ENCODE results near the gene CD109. TPM values are rescaled to one million over a fixed set of nuclear protein-coding genes. Genes with fewer than 3 reads are reported as not detected.
"Not testable (repeated sequence)": the region's sequence is repeated elsewhere in the genome, so short reads cannot be mapped to it uniquely, and the experiment has no call there.

Gene CD109
- total and polyA plus RNA-seq, 8 donors = 0.23 to 2.6 (median 0.52) TPM

DNA sequence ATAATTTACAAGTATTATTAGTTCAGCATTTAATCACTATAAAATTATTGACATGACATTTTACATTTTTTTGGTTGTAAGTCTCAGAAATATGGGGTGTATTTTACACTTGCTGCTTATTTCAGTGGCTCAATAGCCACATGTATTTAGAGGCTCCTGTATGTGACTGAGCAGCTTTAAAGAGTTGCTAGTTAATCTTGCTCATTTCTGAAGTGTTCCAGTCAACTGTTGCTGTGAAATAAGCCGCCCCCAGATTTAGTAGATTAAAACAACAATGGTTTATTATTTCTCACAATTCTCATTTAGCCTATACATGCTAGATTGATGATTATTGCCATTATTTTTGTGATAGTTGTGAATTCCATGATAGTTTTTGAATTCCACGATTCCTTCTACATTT, 23.0 kb downstream of the CD109 start:
- Histone ChIP-seq H3K4me3 (no peak overlapping the region), H3K27ac (no peak overlapping the region), H3K36me3 (no peaks in the 10 kb centered on the region), H3K4me1 (no peaks in the 10 kb centered on the region), H3K9me3 (no peaks in the 10 kb centered on the region), H3K27me3 (no peaks in the 10 kb centered on the region)
- intact Hi-C loops (cut with DNase I) = no loop called here
- FAIRE-seq (no peak), DNase-seq (no peak), ATAC-seq (no peak)
- TF ChIP-seq, protein P1, sequence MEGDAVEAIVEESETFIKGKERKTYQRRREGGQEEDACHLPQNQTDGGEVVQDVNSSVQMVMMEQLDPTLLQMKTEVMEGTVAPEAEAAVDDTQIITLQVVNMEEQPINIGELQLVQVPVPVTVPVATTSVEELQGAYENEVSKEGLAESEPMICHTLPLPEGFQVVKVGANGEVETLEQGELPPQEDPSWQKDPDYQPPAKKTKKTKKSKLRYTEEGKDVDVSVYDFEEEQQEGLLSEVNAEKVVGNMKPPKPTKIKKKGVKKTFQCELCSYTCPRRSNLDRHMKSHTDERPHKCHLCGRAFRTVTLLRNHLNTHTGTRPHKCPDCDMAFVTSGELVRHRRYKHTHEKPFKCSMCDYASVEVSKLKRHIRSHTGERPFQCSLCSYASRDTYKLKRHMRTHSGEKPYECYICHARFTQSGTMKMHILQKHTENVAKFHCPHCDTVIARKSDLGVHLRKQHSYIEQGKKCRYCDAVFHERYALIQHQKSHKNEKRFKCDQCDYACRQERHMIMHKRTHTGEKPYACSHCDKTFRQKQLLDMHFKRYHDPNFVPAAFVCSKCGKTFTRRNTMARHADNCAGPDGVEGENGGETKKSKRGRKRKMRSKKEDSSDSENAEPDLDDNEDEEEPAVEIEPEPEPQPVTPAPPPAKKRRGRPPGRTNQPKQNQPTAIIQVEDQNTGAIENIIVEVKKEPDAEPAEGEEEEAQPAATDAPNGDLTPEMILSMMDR (IDR thresholded peaks at IDR 0.05) = no peak
- 59 to 68% methylated on average over 2 of the region's 2 CpGs for WGBS, 2 donors

DNA sequence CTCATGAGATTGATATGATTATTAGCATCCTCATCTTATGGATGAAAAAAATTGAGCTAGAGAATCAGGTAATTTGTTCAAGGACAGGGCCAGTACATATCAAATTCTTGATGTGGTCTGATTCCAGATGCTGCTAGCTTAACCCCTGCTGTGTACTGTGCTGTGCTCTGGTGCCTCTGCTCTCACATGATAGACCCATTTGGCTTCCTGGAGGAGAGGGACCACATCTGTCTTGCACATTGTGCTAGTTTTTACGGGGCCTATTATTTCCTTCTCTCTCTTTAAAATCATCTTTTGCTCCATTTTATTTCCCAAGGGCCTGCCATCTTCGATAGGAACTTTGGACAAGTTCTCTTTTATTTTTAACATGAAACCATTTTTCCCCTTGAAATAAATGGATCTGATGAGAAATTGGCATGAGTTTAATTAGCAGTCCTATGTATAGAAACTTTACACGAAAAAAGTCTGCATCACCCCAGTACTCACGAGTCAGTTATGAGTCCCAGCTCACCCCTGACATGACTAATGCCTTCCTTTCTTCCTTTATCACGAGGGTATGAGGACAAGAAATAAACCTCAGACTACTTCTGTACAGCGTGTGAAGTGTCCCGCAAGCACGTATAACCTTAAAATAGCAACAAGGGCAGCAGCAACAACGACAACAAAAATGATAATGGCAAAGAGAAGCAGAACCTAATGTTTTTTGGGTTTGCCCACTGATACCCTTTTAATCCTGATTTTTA, 26.5 kb downstream of the CD109 start:
- WGBS, 2 donors = 53 to 61% methylated on average over 9 of the region's 9 CpGs
- no peaks in the 10 kb centered on the region for H3K36me3 ChIP-seq
- ATAC-seq = peak in 1 of 4 donors; percentile 42
- no peak for FAIRE-seq
- TF ChIP-seq, protein P1 (IDR thresholded peaks at IDR 0.05) = no peak
- H3K27ac ChIP-seq = no peak overlapping the region
- H3K4me1 ChIP-seq = no peaks in the 10 kb centered on the region
- no peak for DNase-seq
- H3K27me3 ChIP-seq = no peaks in the 10 kb centered on the region
- no peak overlapping the region for H3K4me3 ChIP-seq
- H3K9me3 ChIP-seq = no peaks in the 10 kb centered on the region
- intact Hi-C loops (cut with DNase I) = loop anchor here in 1 of 3 donors (10.0 kb wide), 1 partner anchor 1482 kb away; the partner anchor contains the start of gene COL12A1

DNA sequence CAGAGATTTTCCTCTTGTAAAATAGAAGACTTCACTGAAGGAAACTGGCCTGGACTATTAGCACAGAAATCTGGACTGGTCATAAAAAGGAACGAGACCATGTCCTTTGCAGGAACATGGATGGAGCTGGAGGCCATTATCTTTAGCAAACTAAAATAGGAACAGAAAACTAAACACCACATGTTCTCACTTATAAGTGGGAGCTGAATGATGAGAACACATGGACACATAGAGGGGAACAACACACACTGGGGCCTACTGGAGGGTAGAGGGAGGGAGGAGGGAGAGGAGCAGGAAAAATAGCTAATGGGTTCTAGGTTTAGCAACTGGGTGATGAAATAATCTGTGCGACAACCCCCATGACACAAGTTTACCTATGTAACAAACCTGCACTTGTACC, 27.5 kb downstream of the CD109 start:
- not testable (repeated sequence) for H3K36me3 ChIP-seq, FAIRE-seq, H3K27ac ChIP-seq, H3K4me1 ChIP-seq, H3K27me3 ChIP-seq, H3K9me3 ChIP-seq, H3K4me3 ChIP-seq, ATAC-seq, DNase-seq
- intact Hi-C loops (cut with DNase I) = loop anchor here in 1 of 3 donors (10.0 kb wide), 1 partner anchor 1481 kb away; the partner anchor contains the start of gene COL12A1
- 83 to 92% methylated on average over 2 of the region's 2 CpGs for WGBS, 2 donors

DNA sequence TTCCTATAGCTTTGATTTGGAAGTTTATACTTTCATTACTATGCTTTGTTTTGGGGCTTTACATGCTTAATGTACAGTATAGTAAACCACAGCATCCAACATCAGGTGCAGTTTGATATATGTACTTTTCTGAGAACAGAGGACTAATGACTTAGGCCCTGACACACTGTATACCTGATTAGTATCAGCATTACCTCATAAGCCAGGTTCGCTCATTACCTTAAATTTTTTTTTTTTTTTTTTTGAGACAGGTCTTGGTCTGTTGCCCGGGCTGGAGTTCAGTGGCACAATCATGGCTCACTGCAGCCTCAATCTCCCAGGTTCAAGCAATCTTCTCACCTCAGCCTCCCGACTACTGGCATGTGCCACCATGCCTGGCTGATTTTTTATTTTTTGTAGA, 28.4 kb downstream of the CD109 start:
- Histone ChIP-seq H3K9me3 (no peaks in the 10 kb centered on the region), H3K4me1 (no peaks in the 10 kb centered on the region), H3K4me3 (no peak overlapping the region), H3K27ac (no peak overlapping the region), H3K27me3 (no peaks in the 10 kb centered on the region), H3K36me3 (no peaks in the 10 kb centered on the region)
- intact Hi-C loops (cut with DNase I) = loop anchor here in 1 of 3 donors (10.0 kb wide), 1 partner anchor 1480 kb away; the partner anchor contains the start of gene COL12A1
- DNase-seq = no peak
- 81 to 84% methylated on average over 3 of the region's 3 CpGs for WGBS, 2 donors
- no peak for ATAC-seq
- TF ChIP-seq, protein P1 (IDR thresholded peaks at IDR 0.05) = no peak
- FAIRE-seq = no peak

DNA sequence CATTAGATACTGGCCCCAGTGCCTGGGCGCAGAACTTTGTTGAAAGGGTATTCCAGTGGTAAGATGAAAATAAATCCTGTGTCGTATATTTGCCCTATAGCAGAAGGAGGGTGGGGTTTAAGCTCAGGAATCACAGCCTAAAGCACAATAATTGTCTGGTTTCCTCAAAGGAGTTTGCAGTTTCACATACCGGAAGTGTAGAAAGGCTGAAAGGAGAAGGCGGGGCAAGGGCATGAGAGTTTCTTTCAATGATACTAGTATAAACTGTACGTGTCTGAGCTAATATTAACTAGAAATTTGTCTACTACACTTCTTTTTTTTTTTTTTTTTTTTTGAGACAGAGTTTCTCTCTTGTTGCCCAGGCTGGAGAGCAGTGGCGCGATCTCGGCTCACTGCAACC, 29.2 kb downstream of the CD109 start:
- H3K27me3 ChIP-seq, H3K4me1 ChIP-seq, FAIRE-seq, H3K27ac ChIP-seq, DNase-seq, H3K4me3 ChIP-seq, H3K36me3 ChIP-seq, H3K9me3 ChIP-seq: not testable (repeated sequence)
- intact Hi-C loops (cut with DNase I) = loop anchor here in 1 of 3 donors (10.0 kb wide), 1 partner anchor 1480 kb away; the partner anchor contains the start of gene COL12A1
- ATAC-seq = peak in 2 of 4 donors; percentile 57 to 60
- WGBS, 2 donors = 83 to 84% methylated on average over 8 of the region's 8 CpGs

DNA sequence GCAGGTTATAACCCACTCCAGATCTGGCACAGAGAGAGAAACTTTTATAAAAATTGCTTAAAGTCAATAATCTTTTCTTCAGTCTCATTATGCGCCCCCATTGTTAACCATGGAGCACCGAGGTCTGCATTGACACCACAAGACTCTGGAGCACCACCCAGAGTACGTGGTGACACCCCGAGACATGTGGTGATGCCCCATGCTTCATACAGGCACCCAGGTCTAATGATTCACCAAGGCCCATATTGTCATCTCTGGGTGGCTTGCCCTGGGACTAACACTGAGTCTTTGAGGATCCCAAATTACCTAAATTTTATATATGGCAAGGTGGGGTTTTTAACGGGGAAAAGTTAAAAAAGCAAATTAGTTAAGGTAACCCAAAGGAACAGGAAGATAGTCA, 31.1 kb downstream of the CD109 start:
- intact Hi-C loops (cut with DNase I) = loop anchor here in 1 of 3 donors (10.0 kb wide), 1 partner anchor 1478 kb away; the partner anchor contains the start of gene COL12A1
- no peaks in the 10 kb centered on the region for H3K4me1 ChIP-seq
- WGBS, 2 donors = 75 to 88% methylated on average over 5 of the region's 5 CpGs
- FAIRE-seq = no peak
- TF ChIP-seq, protein P1 (IDR thresholded peaks at IDR 0.05) = no peak
- no peak for ATAC-seq
- H3K27ac ChIP-seq = no peak overlapping the region
- H3K4me3 ChIP-seq = no peak overlapping the region
- no peaks in the 10 kb centered on the region for H3K9me3 ChIP-seq
- DNase-seq = no peak
- H3K36me3 ChIP-seq = no peaks in the 10 kb centered on the region
- no peaks in the 10 kb centered on the region for H3K27me3 ChIP-seq

Measured in pancreas (tissue), 10 donors.